ENCODE data around the gene DLL3. TPM values are rescaled to one million over a fixed set of nuclear protein-coding genes. Genes with fewer than 3 reads are reported as not detected.
"Not testable (repeated sequence)": the region's sequence is repeated elsewhere in the genome, so short reads cannot be mapped to it uniquely, and the experiment has no call there.

Gene DLL3, protein sequence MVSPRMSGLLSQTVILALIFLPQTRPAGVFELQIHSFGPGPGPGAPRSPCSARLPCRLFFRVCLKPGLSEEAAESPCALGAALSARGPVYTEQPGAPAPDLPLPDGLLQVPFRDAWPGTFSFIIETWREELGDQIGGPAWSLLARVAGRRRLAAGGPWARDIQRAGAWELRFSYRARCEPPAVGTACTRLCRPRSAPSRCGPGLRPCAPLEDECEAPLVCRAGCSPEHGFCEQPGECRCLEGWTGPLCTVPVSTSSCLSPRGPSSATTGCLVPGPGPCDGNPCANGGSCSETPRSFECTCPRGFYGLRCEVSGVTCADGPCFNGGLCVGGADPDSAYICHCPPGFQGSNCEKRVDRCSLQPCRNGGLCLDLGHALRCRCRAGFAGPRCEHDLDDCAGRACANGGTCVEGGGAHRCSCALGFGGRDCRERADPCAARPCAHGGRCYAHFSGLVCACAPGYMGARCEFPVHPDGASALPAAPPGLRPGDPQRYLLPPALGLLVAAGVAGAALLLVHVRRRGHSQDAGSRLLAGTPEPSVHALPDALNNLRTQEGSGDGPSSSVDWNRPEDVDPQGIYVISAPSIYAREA
- not detected for total RNA-seq
- long read RNA-seq, donor 1, result 0 reads
- long read RNA-seq, donor 2, result 0 reads

DNA sequence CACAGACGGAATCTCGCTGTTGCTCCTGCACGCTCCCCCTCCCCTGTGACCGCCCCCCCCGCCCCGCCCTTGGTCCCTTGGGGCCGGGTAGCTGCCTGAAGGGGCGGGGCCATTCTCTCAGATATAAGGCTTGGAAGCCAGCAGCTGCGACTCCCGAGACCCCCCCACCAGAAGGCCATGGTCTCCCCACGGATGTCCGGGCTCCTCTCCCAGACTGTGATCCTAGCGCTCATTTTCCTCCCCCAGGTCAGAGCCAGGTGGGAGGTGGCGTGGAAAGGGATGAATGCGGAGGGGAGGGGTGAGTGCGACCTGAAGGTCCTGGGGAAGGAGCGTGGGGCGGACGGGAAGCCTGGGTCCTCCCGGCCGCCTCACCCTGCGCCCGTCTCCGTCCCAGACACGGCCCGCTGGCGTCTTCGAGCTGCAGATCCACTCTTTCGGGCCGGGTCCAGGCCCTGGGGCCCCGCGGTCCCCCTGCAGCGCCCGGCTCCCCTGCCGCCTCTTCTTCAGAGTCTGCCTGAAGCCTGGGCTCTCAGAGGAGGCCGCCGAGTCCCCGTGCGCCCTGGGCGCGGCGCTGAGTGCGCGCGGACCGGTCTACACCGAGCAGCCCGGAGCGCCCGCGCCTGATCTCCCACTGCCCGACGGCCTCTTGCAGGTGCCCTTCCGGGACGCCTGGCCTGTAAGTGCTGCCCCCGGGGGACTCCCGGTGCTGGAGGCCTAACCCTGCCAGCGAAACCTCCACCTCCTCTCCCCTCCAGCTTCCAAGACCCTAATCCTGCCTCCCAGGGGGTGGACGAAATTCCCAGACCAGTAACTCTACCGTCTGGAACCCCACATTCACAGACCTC, at the start of gene DLL3:
Gene DLL3 (plus strand): TSS at position 150 of the 845 bp plus-strand sequence. CDS start 28 bp downstream, at position 178.
- intact Hi-C loops (cut with DNase I), result no loop called here
- DNase-seq (ENCODE audit: low spot score), result no peak

DNA sequence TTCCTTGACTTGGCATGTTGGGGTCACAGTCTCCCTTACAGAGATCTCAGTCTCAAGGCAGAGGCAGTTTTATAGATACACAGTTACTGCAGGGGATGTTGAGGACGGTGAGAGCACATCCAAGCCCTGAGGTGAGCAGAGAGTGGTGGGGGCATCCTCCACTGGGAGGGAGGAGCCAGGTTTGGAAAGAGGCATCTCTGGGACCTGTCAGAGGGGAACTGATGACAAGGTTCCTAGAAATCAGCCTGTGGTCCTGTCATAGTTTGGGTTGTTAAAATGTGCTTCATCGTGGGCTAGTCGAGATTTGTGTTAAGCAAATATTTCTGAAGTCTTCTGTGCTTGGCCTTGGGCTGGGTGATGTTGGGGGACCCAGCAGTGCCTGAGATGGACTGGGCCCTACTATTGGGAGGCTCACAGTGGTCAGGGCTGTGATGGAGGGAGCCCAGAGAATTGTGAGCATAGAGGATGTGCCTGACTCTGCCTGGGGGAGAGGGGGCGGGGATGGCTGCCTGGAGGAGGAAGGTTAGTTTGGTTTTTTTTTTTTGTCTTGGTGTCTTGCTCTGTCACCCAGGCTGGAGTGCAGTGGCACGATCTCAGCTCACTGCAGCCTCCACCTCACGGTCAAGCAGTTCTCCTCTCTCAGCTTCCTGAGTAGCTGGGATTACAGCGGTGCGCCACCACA, 49.5 kb upstream of the DLL3 start:
- intact Hi-C loops (cut with DNase I), result loop anchor here in 1 of 2 donors (5.0 kb wide), 1 partner anchor 83 kb away; the partner anchor contains the start of gene EID2B
- no peak for DNase-seq (ENCODE audit: low spot score)

DNA sequence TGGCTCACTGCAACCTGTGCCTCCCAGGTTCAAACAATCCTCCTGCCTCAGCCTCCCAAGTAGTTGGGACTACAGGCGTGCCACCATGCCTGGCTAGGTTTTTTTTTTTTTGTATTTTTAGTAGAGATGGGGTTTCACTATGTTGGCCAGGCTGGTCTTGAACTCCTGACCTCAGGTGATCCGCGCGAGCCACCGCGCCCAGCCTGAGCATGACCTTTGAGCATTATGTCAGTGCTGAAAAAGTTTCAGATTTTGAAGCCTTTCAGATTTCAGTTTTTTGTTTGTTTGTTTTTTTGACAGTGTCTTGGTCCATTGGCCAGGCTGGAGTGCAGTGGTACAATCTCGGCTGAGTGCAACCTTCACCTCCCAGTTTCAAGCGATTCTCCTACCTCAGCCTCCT, 47.5 kb upstream of the DLL3 start:
- DNase-seq (ENCODE audit: low spot score), result not testable (repeated sequence)

DNA sequence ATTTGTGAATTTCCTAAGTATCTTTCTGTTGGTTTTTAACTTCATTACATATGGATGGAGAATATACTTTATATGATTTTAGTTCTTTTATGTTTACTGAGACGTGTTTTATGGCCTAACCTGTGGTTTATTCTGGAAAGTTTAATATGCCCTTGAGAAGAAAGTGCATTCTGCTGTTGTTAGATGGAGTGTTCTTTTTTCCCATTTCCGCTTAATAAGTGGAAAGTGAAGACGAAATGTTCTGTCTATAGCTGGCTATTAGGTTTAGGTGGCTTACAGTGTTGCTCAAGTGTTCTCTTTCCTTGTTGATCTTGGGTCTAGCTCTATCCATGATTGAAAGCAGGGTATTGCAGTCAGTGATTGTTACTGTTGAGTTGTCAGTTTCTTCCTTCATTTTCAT, 35.3 kb upstream of the DLL3 start:
- intact Hi-C loops (cut with DNase I), result no loop called here
- no peak for DNase-seq (ENCODE audit: low spot score)

More for the DNA sequence above, 47.5 kb upstream of the DLL3 start:
- intact Hi-C loops (cut with DNase I), result not testable (repeated sequence)

DNA sequence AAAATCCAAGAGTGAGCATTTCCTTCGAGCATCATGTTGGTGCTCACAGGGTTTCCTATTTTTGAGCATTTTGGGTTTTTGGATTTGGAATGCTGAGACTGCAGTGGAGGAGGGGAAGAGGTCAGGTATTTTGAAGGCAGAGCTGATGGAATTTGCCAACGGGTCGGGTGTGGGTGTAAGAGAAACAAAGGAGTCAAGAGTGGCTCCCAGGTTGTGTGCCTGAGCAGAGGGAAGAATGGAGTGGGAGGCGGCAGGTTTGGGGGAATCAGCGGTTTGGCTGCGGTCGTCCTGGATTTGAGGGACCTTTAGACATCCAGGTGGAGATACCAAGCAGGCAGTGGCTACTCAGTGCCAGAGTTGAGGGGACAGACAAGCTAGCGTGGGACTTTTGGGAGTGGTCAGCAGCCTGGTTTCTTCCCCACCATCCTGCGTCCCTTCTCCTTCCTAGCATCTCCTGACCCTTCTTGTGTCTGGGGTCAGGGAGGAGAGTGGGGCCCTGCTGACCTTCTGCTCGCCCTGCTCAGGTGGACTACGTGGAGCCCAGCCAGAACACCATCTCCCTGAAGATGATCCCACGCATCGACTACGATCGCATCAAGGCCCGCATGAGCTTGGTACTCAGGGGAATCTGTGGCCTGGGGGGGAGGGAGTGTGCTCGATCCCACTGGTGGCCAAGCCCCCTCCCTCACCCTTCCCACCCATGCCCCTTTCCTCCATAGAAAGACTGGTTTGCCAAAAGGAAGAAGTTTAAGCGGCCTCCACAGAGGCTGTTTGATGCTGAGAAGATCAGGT, 32.6 kb upstream of the DLL3 start:
- no peak for DNase-seq (ENCODE audit: low spot score)
- intact Hi-C loops (cut with DNase I), result no loop called here

DNA sequence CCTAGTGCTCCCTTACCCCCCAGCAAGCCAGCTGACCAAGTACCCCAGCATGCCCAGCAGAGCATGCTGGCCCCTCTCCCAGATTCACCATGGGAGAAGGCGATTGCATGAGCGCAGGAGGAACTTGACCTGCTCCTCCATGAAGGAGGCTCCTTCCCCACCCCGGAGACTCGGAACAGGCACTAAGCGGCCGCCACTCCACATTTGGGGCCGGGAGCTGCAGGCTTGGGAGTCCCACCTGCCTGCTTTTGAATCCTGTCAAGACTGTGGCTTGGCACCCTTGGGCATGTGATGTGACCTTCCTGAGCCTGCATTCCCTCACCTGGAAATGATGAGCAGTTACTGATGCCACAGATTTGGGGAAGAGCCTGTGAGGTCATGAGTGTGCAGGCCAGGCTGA, 30.8 kb upstream of the DLL3 start:
- DNase-seq (ENCODE audit: low spot score), result no peak
- intact Hi-C loops (cut with DNase I), result no loop called here

DNA sequence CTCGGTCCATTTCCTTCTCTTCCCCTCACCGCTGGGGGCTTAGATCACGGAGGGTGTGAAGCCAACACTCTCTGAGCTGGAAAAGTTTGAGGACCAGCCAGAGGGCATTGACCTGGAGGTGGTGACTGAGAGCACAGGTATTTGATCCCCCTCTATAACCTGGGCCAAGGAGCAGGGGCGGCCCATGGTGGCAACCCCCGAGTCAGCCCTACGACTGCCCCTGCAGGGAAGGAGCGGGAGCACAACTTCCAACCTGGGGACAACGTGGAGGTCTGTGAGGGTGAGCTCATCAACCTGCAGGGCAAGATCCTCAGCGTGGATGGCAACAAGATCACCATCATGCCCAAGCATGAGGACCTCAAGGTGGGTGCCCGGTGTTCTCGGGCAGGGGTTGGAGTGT, 29.7 kb upstream of the DLL3 start:
- intact Hi-C loops (cut with DNase I), result no loop called here
- no peak for DNase-seq (ENCODE audit: low spot score)

DNA sequence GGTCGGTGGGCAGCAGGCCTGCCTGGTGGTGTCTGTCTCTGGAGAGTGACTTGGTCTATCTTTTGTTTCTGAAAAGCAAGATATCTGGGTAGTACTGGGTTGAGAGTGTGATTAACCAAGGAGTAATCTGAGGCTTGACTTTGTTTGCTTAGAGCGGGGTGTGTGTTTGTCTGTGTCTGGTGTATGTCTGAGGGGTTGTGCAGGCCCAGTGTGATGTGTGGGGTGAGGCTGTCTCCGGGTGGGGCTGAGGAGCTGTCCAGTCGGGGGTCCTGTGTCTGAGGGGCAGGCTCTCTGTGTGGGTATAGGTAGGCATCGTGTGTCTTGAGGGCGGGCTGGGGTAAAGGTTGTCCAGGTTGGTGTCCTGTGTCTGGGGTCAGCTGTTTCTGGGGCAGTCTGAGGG, 29.2 kb upstream of the DLL3 start:
- intact Hi-C loops (cut with DNase I), result no loop called here
- DNase-seq (ENCODE audit: low spot score), result no peak

DNA sequence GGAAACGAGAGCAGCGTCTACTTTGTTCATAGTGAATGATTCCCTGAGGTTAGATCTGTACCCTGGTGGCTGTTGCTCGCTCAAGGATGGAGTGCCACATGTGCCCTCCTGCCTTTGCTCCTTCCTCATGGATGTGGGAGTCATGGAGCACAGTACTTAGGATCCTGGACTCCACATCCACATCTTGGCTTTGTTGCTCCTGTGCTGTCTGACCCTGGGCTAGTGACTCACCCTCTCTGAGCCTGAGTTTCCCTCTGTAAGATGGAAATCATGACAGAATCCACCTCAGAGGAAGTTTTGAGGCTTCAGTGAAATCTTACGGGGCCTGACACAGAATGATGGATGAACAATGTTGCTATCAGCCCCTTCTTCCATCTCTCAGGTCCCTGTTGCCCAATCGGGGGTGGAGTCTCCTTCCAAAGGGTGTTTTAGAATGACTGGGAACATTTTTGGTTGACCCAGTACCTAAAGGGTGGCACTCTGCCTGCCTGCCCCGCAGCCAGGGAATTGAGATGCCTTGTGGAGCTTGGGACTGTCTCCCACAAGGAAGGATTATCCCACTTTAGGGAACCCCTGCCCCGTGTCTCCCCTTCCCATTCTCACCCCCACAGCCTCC, 27.9 kb upstream of the DLL3 start:
- intact Hi-C loops (cut with DNase I), result no loop called here
- no peak for DNase-seq (ENCODE audit: low spot score)

DNA sequence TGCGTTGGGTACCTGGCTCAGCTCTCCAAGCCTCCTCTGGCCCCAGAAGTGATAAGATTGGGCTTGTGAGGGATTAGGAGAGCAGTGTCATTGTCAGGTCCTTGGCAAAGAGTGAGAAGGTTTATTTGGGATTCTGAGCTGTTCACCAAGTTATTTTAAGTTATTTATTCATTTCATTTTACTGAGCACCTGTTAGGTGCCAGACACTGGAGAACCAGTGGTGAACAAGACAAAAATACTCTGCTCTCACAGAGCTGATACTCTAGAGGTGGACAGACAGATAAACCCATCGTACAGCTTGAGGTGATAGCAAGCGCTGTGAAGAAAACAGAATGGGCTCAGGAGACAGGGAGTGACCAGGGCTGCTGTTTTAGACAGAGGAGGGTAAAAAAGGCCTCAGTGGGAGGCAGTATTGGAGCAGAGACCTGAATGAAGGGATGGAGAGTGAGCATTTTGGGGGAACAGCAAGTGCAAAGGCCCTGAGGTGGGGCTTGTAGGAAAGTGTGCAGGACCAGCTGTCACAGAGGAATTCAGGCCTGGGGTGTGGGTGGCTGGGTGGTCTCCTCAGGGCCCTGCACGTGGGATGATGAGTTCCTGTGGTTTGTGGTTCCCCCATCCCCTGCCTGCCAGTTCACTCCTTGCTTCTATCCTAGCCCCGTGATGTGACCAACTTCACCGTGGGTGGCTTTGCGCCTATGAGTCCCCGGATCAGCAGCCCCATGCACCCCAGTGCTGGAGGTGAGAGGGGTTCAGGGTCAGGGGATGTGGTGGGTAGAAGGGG, 26.8 kb upstream of the DLL3 start:
- DNase-seq (ENCODE audit: low spot score), result no peak
- intact Hi-C loops (cut with DNase I), result no loop called here

DNA sequence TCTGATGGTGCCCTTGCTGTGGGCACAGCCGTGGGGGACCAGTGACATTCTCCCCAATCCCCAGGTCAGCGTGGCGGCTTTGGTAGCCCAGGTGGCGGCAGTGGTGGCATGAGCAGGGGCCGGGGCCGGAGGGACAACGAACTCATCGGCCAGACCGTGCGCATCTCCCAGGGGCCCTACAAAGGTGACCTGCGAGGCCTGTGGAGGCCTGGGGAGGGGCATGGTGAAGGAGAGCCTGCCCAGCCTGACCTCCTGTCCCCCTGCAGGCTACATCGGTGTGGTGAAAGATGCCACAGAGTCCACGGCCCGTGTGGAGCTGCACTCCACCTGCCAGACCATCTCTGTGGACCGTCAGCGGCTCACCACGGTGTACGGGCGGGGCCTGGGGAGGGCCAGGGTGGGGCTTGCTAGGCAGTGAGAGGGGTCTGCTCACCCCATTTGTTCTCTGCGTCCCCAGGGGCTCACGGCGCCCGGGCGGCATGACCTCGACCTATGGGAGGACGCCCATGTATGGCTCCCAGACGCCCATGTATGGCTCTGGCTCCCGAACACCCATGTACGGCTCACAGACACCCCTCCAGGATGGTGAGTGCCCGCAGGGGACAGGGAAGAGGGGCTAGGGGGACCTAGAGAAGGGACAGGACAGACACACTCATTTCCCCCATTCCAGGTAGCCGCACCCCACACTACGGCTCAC, 25.9 kb upstream of the DLL3 start:
- DNase-seq (ENCODE audit: low spot score), result no peak
- intact Hi-C loops (cut with DNase I), result no loop called here

DNA sequence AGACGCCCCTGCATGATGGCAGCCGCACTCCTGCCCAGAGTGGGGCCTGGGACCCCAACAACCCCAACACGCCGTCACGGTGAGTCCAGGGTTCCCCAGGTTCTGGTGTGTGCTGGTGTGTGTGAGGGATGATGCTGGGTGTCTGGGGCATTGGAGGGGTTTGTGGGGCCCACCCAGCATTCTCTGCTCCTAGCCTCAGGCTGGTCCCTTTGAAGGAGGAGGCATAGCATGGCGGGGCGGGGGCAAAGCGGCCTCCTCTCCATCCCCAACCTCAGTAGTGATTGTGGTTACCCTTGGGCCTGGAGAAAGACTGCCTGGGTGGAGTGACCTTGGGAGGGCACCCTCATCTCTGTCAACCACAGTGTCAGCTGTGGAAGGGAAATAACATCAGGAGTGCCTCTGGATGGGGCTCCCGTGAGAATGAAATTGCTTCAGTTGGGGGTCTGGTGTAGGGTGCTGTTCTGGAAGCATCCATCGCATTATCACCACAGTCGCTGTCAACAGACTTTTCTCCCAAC, 25.2 kb upstream of the DLL3 start:
- DNase-seq (ENCODE audit: low spot score), result no peak
- intact Hi-C loops (cut with DNase I), result no loop called here

DNA sequence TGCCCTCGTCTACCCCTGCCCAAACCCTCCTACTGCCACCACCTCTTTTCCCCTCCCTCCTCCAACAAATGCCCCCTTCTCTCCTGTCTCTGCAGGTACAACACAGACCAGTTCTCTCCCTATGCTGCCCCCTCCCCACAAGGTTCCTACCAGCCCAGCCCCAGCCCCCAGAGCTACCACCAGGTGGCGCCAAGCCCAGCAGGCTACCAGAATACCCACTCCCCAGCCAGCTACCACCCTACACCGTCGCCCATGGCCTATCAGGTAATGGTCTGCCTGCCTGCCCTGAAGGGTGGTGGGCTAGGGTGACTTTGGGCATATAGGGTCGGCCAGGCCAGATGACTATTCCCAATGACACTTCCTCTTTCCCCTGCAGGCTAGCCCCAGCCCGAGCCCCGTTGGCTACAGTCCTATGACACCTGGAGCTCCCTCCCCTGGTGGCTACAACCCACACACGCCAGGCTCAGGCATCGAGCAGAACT, 24.6 kb upstream of the DLL3 start:
- intact Hi-C loops (cut with DNase I), result no loop called here

DNA sequence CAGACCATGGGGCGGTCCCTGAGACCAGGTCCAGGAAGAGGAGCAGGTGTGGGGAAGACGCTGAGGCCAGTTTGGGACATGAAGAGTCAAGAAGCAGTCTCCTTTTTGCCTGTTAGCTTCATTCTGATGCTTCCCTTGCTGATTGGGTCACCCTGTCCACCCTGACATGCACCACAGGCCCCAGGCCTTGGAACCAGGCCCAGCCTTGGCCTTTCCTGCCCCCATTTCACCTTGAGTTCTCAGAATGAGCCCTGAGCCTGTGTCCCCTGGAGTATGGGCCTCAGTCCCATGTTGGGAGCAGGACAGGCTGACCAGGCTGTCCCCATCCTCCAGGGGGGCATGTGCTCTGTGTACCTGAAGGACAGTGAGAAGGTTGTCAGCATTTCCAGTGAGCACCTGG, 23.0 kb upstream of the DLL3 start:
- intact Hi-C loops (cut with DNase I), result no loop called here
- DNase-seq (ENCODE audit: low spot score), result no peak

More for the DNA sequence above, 24.6 kb upstream of the DLL3 start:
- no peak for DNase-seq (ENCODE audit: low spot score)

DNA sequence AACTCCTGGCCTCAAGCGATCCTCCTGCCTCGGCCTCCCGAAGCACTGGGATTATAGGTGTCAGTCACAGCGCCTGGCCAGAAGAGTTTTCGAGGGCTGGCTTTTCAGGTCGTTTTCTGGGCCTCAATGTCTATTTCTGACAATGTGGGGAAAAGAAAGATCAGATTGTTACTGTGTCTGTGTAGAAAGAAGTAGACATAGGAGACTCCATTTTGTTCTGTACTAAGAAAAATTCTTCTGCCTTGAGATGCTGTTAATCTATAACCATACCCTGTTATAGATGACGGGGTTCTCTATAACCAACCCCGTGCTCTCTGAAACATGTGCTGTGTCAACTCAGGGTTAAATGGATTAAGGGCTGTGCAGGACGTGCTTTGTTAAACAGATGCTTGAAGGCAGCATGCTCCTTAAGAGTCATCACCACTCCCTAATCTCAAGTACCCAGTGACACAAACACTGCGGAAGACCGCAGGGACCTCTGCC, 19.4 kb upstream of the DLL3 start:
- intact Hi-C loops (cut with DNase I); DNase-seq (ENCODE audit: low spot score): not testable (repeated sequence)

DNA sequence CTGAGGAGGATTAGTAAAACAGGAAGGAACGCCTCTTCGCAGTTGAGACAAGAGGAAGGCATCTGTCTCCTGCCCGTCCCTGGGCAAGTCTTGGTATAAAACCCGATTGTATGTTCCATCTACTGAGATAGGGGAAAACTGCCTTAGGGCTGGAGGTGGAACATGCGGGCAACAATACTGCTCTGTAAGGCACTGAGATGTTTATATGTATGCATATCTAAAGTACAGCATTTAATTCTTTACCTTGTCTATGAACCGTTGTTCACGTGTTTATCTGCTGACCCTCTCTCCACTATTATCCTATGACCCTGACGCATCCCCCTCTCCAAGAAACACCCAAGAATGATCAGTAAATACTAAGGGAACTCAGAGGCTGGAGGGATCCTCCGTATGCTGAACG, 18.8 kb upstream of the DLL3 start:
- intact Hi-C loops (cut with DNase I), result no loop called here

More for the DNA sequence above, 18.8 kb upstream of the DLL3 start:
- no peak for DNase-seq (ENCODE audit: low spot score)

Measured in posterior vena cava (tissue), 2 donors.